Transverse colon (tissue), 3 donors: Measurements from ENCODE around the gene CXCL3.

ENCODE experiments used
- POLR2A ChIP-seq: fragments of 450-650 bp; IDR thresholded peaks from one replicate; pipeline ENCODE4 v1.6.1; 2016; ENCODE audit warnings: antibody characterized with exemption, mild to moderate bottlenecking, moderate library complexity
- POLR2AphosphoS5 ChIP-seq, 3 donors: sonication (generic); formaldehyde crosslinking; IDR thresholded peaks; one replicate each; pipeline ENCODE4 v1.6.1; 2016; ENCODE audit warnings: antibody characterized with exemption in 3 of 3

GRCh38 chr4:74044677-74045076, 6.2 kb upstream of the CXCL3 start:
- TF ChIP-seq POLR2A (no peak), POLR2AphosphoS5 (IDR thresholded peaks at IDR 0.05) (no peak)
